Right lobe of liver (tissue), 4 donors: ENCODE results near the gene RGS16.

ENCODE experiments used
- CTCF ChIP-seq, 4 donors: fragments of 200-600 bp in 3 of 4; fragments of 450-650 bp in 1 of 4; IDR thresholded peaks; one replicate each; pipeline versions ENCODE4 v1.5.1 to v1.8.0; 2016 to 2022; ENCODE audit warnings: antibody characterized with exemption in 4 of 4, mild to moderate bottlenecking in 2 of 4
- POLR2A ChIP-seq: fragments of 450-650 bp; IDR thresholded peaks from one replicate; pipeline ENCODE4 v1.6.1; 2017; ENCODE audit warnings: antibody characterized with exemption, mild to moderate bottlenecking
- donor health status: DM: no; HTN: no; CAD: no.
- donor health status: DM: no; HTN: no; CAD: no.
- donor health status: DM: no; HTN: yes; CAD: no.

- TF ChIP-seq CTCF (IDR thresholded peaks at IDR 0.05) (no peak), POLR2A (no peak)
Measured at GRCh38 chr1:182643699-182644098, 39.5 kb upstream of the RGS16 start.
